B cell (primary cell): Measurements from ENCODE around the gene TBRG4. TPM values are rescaled to one million over a fixed set of nuclear protein-coding genes. Genes with fewer than 3 reads are reported as not detected.

Experiments
- ATAC-seq: fragments of 200-7000 bp; cut with Tn5 transposase; one replicate; pipeline ENCODE4 v1.10.0; 2021; ENCODE audit warnings: low read depth, mild to moderate bottlenecking, moderate number of reproducible peaks, moderate library complexity
- CTCF ChIA-PET: fragments of 350-600 bp; sonication (Branson Sonifier 250); formaldehyde crosslinking; loops from one replicate; lab custom pipeline; 2021; ENCODE audit warnings: antibody characterized with exemption, inconsistent platforms; lab: Charles Lee
- POLR2A ChIA-PET: fragments of 350-600 bp; sonication (Branson Sonifier 250); formaldehyde crosslinking; loops from one replicate; lab custom pipeline; 2021; ENCODE audit warnings: antibody characterized with exemption; lab: Charles Lee
- DNase-seq: peaks from one replicate; pipeline ENCODE4 v3.0.0; 2013
- H2AFZ ChIP-seq: 2 replicates; pipeline ENCODE4 v1.6.1; 2012; ENCODE audit warnings: mild to moderate bottlenecking, low read depth, low read length; ENCODE audit not compliant: insufficient read depth, poor library complexity, severe bottlenecking
- H3K27ac ChIP-seq, 2 donors: 1 replicate in 1 of 2; 2 replicates in 1 of 2; pipeline ENCODE4 v1.5.1; 2012 to 2013; ENCODE audit warnings: low read length in 2 of 2, mild to moderate bottlenecking in 2 of 2, moderate library complexity in 1 of 2
- H3K27me3 ChIP-seq, 4 experiments: fragments of 200-600 bp in 1 of 4; sonication (generic) in 1 of 4; replicated peaks in 1 of 4; 1 replicate in 2 of 4; 2 replicates in 2 of 4; pipeline versions ENCODE4 v1.6.1 to v1.7.0; 2013 to 2016; ENCODE audit warnings: low read length in 3 of 4, mild to moderate bottlenecking in 2 of 4, mixed read lengths in 1 of 4, moderate library complexity in 1 of 4; ENCODE audit not compliant: insufficient read depth in 4 of 4, control insufficient read depth in 3 of 4; ENCODE audit errors: control extremely low read depth in 1 of 4
- H3K36me3 ChIP-seq, 2 experiments: replicated peaks in 1 of 2; 1 replicate in 1 of 2; 2 replicates in 1 of 2; pipeline versions ENCODE4 v1.6.1 to v1.7.1; 2013; ENCODE audit warnings: low read length in 1 of 2; ENCODE audit not compliant: insufficient read depth in 2 of 2, control insufficient read depth in 1 of 2; ENCODE audit errors: control extremely low read depth in 1 of 2, extremely low read depth in 1 of 2
- H3K4me1 ChIP-seq, 2 donors: fragments of 200-600 bp in 1 of 2; sonication (generic) in 1 of 2; 1 replicate in 1 of 2; 2 replicates in 1 of 2; pipeline versions ENCODE4 v1.5.1 to v1.6.1; 2013 to 2017; ENCODE audit warnings: low read length in 2 of 2; ENCODE audit not compliant: control insufficient read depth in 2 of 2, insufficient read depth in 2 of 2
- H3K4me2 ChIP-seq: replicated peaks from 2 replicates; pipeline ENCODE3; 2012; ENCODE audit warnings: mild to moderate bottlenecking, low read depth, low read length; ENCODE audit not compliant: poor library complexity, severe bottlenecking
- H3K4me3 ChIP-seq, 5 experiments: fragments of 200-600 bp in 1 of 5; sonication (generic) in 1 of 5; 1 replicate in 3 of 5; 2 replicates in 2 of 5; pipeline versions ENCODE4 v1.5.1 to v1.7.0; 2011 to 2016; ENCODE audit warnings: low read length in 4 of 5, mild to moderate bottlenecking in 4 of 5, low read depth in 2 of 5, control low read depth in 1 of 5, moderate library complexity in 1 of 5; ENCODE audit not compliant: insufficient read depth in 1 of 5; ENCODE audit errors: control extremely low read depth in 1 of 5, extremely low read depth in 1 of 5
- H3K79me2 ChIP-seq: fragments of 200-600 bp; sonication (generic); one replicate; pipeline ENCODE4 v1.6.0; 2016; ENCODE audit warnings: low read length; ENCODE audit not compliant: control insufficient read depth, insufficient read depth
- H3K9ac ChIP-seq: fragments of 200-600 bp; sonication (generic); 2 replicates; pipeline ENCODE4 v1.6.1; 2017; ENCODE audit warnings: mild to moderate bottlenecking, low read length, moderate library complexity
- H3K9me3 ChIP-seq, 3 donors: one replicate each; pipeline versions ENCODE4 v1.6.1 to v1.7.1; 2013; ENCODE audit warnings: low read length in 2 of 3; ENCODE audit not compliant: control insufficient read depth in 2 of 3, insufficient read depth in 1 of 3; ENCODE audit errors: control extremely low read depth in 1 of 3
- H4K20me1 ChIP-seq: 2 replicates; pipeline ENCODE4 v1.6.0; 2012; ENCODE audit warnings: mild to moderate bottlenecking, low read length; ENCODE audit not compliant: insufficient read depth, control insufficient read depth, poor library complexity, severe bottlenecking
- H3K27ac Mint-ChIP-seq: one replicate; pipeline ENCODE4 v1.8.0; 2021; ENCODE audit warnings: mixed read lengths
- H3K27me3 Mint-ChIP-seq: one replicate; pipeline ENCODE4 v1.8.0; 2021; ENCODE audit warnings: mixed read lengths
- H3K4me1 Mint-ChIP-seq: one replicate; pipeline ENCODE4 v1.8.0; 2021; ENCODE audit warnings: mixed read lengths
- H3K4me3 Mint-ChIP-seq: one replicate; pipeline ENCODE4 v1.8.0; 2021; ENCODE audit warnings: mixed read lengths
- H3K9me3 Mint-ChIP-seq: one replicate; pipeline ENCODE4 v1.8.0; 2022; ENCODE audit warnings: mixed read lengths; ENCODE audit not compliant: insufficient read depth
- CTCF ChIP-seq: fragments of 200-600 bp; IDR thresholded peaks from one replicate; pipeline ENCODE4 v1.8.0; 2022; ENCODE audit warnings: antibody characterized with exemption, mild to moderate bottlenecking
- EZH2 ChIP-seq: IDR thresholded peaks from 2 replicates; pipeline ENCODE4 v1.6.1; 2012; ENCODE audit warnings: borderline replicate concordance, low read depth, mild to moderate bottlenecking, moderate library complexity, low read length; ENCODE audit not compliant: insufficient read depth, poor library complexity, severe bottlenecking
- WGBS: methylation state at CpG from one replicate; pipeline ENCODE4 v1.1.5; 2013; ENCODE audit warnings: missing lambda C conversion rate; ENCODE audit not compliant: insufficient coverage; 5-methylcytosine and 5-hydroxymethylcytosine counted together
- intact Hi-C: fragments of 100-400 bp; cut with micrococcal nuclease; formaldehyde crosslinking; loops from one replicate; pipeline ENCODE4 v1.10.0; 2022
- polyA plus RNA-seq: library from polyadenylated mRNA; depleted of rRNA; stranded (reverse); fragments of >200 nt; gene quantifications from 2 replicates; pipeline ENCODE4 v1.2.3, GENCODE V29; 2012
- total RNA-seq, 2 donors: library from RNA; stranded (reverse); fragments of 120-200 nt in 1 of 2; gene quantifications; 1 replicate in 1 of 2; 2 replicates in 1 of 2; pipeline versions ENCODE4 v1.2.3 to v1.2.4, GENCODE V29; 2013 to 2022

The TBRG4 gene
- total and polyA plus RNA-seq, 2 donors (not counting 1 experiment from before 2014, with no cell fraction given) = 92.8 to 111 TPM

- Mint-ChIP-seq H3K27ac (peak overlapping the region; percentile 71), H3K27me3 (no peaks in the 10 kb centered on the region), H3K9me3 (no peaks in the 10 kb centered on the region), H3K4me1 (peaks cover 65% of the 10 kb centered on the region), H3K4me3 (no peak overlapping the region)
- peaks cover 94% of the 10 kb centered on the region for H3K79me2 ChIP-seq
- no peak overlapping the region for H3K9ac ChIP-seq
- no CpG with 5 or more reads among the region's 3 CpGs for WGBS
- TF ChIP-seq EZH2 (no peak), CTCF (no peak)
- peak overlapping the region in 1 of 2 donors; percentile 7 for H3K27ac ChIP-seq
- peaks cover 4 to 50% of the 10 kb centered on the region in 2 experiments for H3K36me3 ChIP-seq
- H3K9me3 ChIP-seq = no peaks in the 10 kb centered on the region
- no peak for ATAC-seq
- intact Hi-C loops = no loop called here
- no peak overlapping the region for H3K4me3 ChIP-seq
- H3K4me1 ChIP-seq = peaks cover 18 to 32% of the 10 kb centered on the region in 2 donors
- DNase-seq = no peak
- H3K27me3 ChIP-seq = no peaks in the 10 kb centered on the region
- ChIA-PET CTCF (interaction anchor here (0.8 to 1.0 kb wide), 2 partner anchors 56 to 81 kb away, joined by 3 read pairs; no protein-coding TSS in a partner anchor), POLR2A (no interaction called here)
- H4K20me1 ChIP-seq = peaks cover 97% of the 10 kb centered on the region
- no peak overlapping the region for H3K4me2 ChIP-seq
- H2AFZ ChIP-seq = no peak overlapping the region
Measured at GRCh38 chr7:45054442-45054841, 57.1 kb downstream of the TBRG4 start.

GRCh38 chr7:45053941-45054340 lies 57.6 kb downstream of the TBRG4 start:
- Histone ChIP-seq H3K79me2 (peaks cover 92% of the 10 kb centered on the region), H3K27ac (no peak overlapping the region), H3K36me3 (peaks cover 4 to 54% of the 10 kb centered on the region in 2 experiments), H3K27me3 (no peaks in the 10 kb centered on the region), H3K9me3 (no peaks in the 10 kb centered on the region), H3K4me2 (no peak overlapping the region), H2AFZ (no peak overlapping the region), H3K9ac (no peak overlapping the region), H3K4me1 (peaks cover 18 to 32% of the 10 kb centered on the region in 2 donors), H3K4me3 (no peak overlapping the region), H4K20me1 (peaks cover 97% of the 10 kb centered on the region)
- ChIA-PET POLR2A (no interaction called here), CTCF (interaction anchor here (0.8 to 1.8 kb wide), 2 partner anchors 55 to 82 kb away, joined by 3 to 5 read pairs; no protein-coding TSS in a partner anchor)
- no peak for TF ChIP-seq EZH2
- TF ChIP-seq CTCF = no peak
- H3K27me3 Mint-ChIP-seq = no peaks in the 10 kb centered on the region
- no peak for ATAC-seq
- 96% methylated on average over 3 of the region's 5 CpGs for WGBS
- H3K4me1 Mint-ChIP-seq = peaks cover 66% of the 10 kb centered on the region
- no peaks in the 10 kb centered on the region for H3K9me3 Mint-ChIP-seq
- no peak overlapping the region for H3K4me3 Mint-ChIP-seq
- H3K27ac Mint-ChIP-seq = peak overlapping the region; percentile 18
- intact Hi-C loops = no loop called here
- DNase-seq = no peak
